ENCODE results near the gene PDK3. TPM values are rescaled to one million over a fixed set of nuclear protein-coding genes. Genes with fewer than 3 reads are reported as not detected.

The PDK3 gene
- total and polyA plus RNA-seq, 7 experiments from 2014 or later: 17.4 to 44.1 (median 28.7) TPM

DNA sequence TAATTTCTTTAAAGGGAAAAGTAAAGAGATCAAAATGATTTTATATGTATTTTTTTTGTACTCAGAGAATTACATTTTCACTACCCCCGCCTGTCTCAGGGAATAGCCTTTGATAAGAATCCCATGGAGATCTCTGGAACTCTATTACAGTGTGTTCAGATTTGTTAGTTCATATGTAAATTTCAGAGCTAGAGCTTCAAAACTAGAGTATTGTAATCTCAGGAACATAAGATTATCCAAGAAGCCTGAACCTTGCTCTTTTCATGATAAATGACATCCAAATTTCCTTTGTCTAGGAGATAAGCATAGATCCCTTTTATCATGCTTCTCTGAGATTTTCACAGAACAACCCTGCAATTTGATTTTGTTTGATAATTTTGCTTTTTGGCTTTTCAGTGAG is 82.9 kb downstream of the PDK3 start:
- Mint-ChIP-seq H3K27me3 (no peaks in the 10 kb centered on the region), H3K4me1 (peaks cover 0 to 5% (median 0%) of the 10 kb centered on the region in 7 donors), H3K36me3 (peaks cover 0 to 8% (median 4%) of the 10 kb centered on the region in 5 donors), H3K9me3 (no peaks in the 10 kb centered on the region), H3K4me3 (no peak overlapping the region), H3K27ac (no peak overlapping the region)
- Histone ChIP-seq H3K27me3 (ENCODE audit: control insufficient read depth in 2 of 2, insufficient read depth in 2 of 2, low read length in 2 of 2) (no peaks in the 10 kb centered on the region), H3K27ac (ENCODE audit: low read depth, low read length) (no peak overlapping the region), H3K4me1 (ENCODE audit: control insufficient read depth in 2 of 2, insufficient read depth in 2 of 2, low read length in 2 of 2) (no peaks in the 10 kb centered on the region), H3K36me3 (ENCODE audit: control insufficient read depth in 2 of 3, insufficient read depth in 3 of 3, low read length in 3 of 3) (no peaks in the 10 kb centered on the region), H3K4me3 (ENCODE audit: low read length) (no peak overlapping the region), H3K9me3 (ENCODE audit: control insufficient read depth in 2 of 3, low read length in 3 of 3) (no peaks in the 10 kb centered on the region)
- POLR2A ChIA-PET: no interaction called here
- ATAC-seq (no peak), DNase-seq (no peak)
- intact Hi-C loops (cut with micrococcal nuclease): no loop called here
- CTCF ChIA-PET: no interaction called here

GRCh38 chrX:24550166-24550565 is 85.1 kb downstream of the PDK3 start:
- Histone ChIP-seq H3K4me1 (ENCODE audit: control insufficient read depth in 2 of 2, insufficient read depth in 2 of 2, low read length in 2 of 2) (no peaks in the 10 kb centered on the region), H3K27me3 (ENCODE audit: control insufficient read depth in 2 of 2, insufficient read depth in 2 of 2, low read length in 2 of 2) (no peaks in the 10 kb centered on the region), H3K4me3 (ENCODE audit: low read length) (no peak overlapping the region), H3K36me3 (ENCODE audit: control insufficient read depth in 2 of 3, insufficient read depth in 3 of 3, low read length in 3 of 3) (no peaks in the 10 kb centered on the region), H3K9me3 (ENCODE audit: control insufficient read depth in 2 of 3, low read length in 3 of 3) (no peaks in the 10 kb centered on the region), H3K27ac (ENCODE audit: low read depth, low read length) (no peak overlapping the region)
- H3K9me3 Mint-ChIP-seq: peaks cover 0 to 2% (median 0%) of the 10 kb centered on the region in 11 donors
- no peaks in the 10 kb centered on the region for H3K27me3 Mint-ChIP-seq
- peaks cover 0 to 5% (median 0%) of the 10 kb centered on the region in 5 donors for H3K36me3 Mint-ChIP-seq
- H3K4me1 Mint-ChIP-seq: no peaks in the 10 kb centered on the region
- ATAC-seq (no peak), DNase-seq (no peak)
- CTCF ChIA-PET: no interaction called here
- peak overlapping the region in 1 of 9 donors; percentile 10 for H3K27ac Mint-ChIP-seq
- no peak overlapping the region for H3K4me3 Mint-ChIP-seq
- intact Hi-C loops (cut with micrococcal nuclease): no loop called here
- POLR2A ChIA-PET: no interaction called here

DNA sequence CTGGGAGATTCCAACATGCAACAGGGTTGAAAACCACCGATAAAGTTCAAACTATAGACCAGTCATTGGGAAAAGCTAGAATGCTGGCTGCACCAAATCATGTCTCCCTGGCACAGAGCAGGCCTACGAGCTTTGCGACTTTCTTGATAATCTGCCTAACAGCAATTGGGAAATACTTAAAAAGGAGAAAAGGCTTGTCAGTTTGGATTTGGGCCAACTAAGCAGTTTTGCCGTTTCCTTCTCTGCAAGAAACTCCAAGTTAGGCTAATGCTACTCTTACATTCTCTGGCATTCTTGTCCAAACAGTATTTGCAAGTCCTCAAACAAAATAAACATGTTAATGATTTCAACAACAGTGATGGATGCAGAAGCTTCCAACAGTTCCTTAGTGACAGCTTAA is 87.9 kb downstream of the PDK3 start:
- POLR2A ChIA-PET: no interaction called here
- Histone ChIP-seq H3K9me3 (ENCODE audit: control insufficient read depth in 2 of 3, low read length in 3 of 3) (no peaks in the 10 kb centered on the region), H3K27ac (ENCODE audit: low read depth, low read length) (no peak overlapping the region), H3K4me3 (ENCODE audit: low read length) (no peak overlapping the region), H3K27me3 (ENCODE audit: control insufficient read depth in 2 of 2, insufficient read depth in 2 of 2, low read length in 2 of 2) (no peaks in the 10 kb centered on the region), H3K4me1 (ENCODE audit: control insufficient read depth in 2 of 2, insufficient read depth in 2 of 2, low read length in 2 of 2) (no peaks in the 10 kb centered on the region), H3K36me3 (ENCODE audit: control insufficient read depth in 2 of 3, insufficient read depth in 3 of 3, low read length in 3 of 3) (no peaks in the 10 kb centered on the region)
- Mint-ChIP-seq H3K4me3 (no peak overlapping the region), H3K9me3 (peaks cover 0 to 2% (median 0%) of the 10 kb centered on the region in 11 donors), H3K4me1 (no peaks in the 10 kb centered on the region), H3K27ac (no peak overlapping the region), H3K36me3 (no peaks in the 10 kb centered on the region), H3K27me3 (no peaks in the 10 kb centered on the region)
- no peak for DNase-seq
- CTCF ChIA-PET: no interaction called here
- no peak for ATAC-seq
- intact Hi-C loops (cut with micrococcal nuclease): no loop called here

DNA sequence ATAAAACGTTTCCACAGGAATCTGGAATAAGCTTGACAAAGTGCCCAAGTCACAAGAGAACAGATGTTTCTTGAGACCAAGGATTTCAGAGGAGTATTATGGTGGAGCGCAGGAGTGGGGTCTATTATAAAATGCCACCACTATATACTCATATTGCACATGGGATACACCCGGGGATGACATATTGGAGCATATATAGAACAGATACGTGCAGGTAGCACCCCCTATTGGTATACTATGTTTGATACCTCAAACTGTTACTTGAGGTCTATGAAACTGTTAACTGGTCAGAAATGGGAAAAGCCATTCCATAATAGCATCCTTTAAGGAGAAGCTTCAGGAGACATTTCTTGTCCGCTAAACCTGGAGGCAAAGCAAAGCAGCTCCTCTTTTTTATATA is 96.0 kb downstream of the PDK3 start:
- H3K4me3 Mint-ChIP-seq: no peak overlapping the region
- no peak overlapping the region for H3K27ac ChIP-seq (ENCODE audit: low read depth, low read length)
- no peaks in the 10 kb centered on the region for H3K4me1 Mint-ChIP-seq
- no peak overlapping the region for H3K4me3 ChIP-seq (ENCODE audit: low read length)
- no peak overlapping the region for H3K27ac Mint-ChIP-seq
- no peaks in the 10 kb centered on the region for H3K4me1 ChIP-seq (ENCODE audit: control insufficient read depth in 2 of 2, insufficient read depth in 2 of 2, low read length in 2 of 2)
- intact Hi-C loops (cut with micrococcal nuclease): loop anchor here in 1 of 2 donors (1.0 kb wide), 1 partner anchor 166 kb away; no protein-coding TSS in a partner anchor
- POLR2A ChIA-PET: no interaction called here
- no peaks in the 10 kb centered on the region for H3K36me3 Mint-ChIP-seq
- DNase-seq (no peak), ATAC-seq (no peak)
- CTCF ChIA-PET: no interaction called here
- H3K9me3 ChIP-seq (ENCODE audit: control insufficient read depth in 2 of 3, low read length in 3 of 3): no peaks in the 10 kb centered on the region
- H3K27me3 Mint-ChIP-seq: no peaks in the 10 kb centered on the region
- no peaks in the 10 kb centered on the region for H3K27me3 ChIP-seq (ENCODE audit: control insufficient read depth in 2 of 2, insufficient read depth in 2 of 2, low read length in 2 of 2)
- no peaks in the 10 kb centered on the region for H3K36me3 ChIP-seq (ENCODE audit: control insufficient read depth in 2 of 3, insufficient read depth in 3 of 3, low read length in 3 of 3)
- peaks cover 0 to 2% (median 0%) of the 10 kb centered on the region in 11 donors for H3K9me3 Mint-ChIP-seq

DNA sequence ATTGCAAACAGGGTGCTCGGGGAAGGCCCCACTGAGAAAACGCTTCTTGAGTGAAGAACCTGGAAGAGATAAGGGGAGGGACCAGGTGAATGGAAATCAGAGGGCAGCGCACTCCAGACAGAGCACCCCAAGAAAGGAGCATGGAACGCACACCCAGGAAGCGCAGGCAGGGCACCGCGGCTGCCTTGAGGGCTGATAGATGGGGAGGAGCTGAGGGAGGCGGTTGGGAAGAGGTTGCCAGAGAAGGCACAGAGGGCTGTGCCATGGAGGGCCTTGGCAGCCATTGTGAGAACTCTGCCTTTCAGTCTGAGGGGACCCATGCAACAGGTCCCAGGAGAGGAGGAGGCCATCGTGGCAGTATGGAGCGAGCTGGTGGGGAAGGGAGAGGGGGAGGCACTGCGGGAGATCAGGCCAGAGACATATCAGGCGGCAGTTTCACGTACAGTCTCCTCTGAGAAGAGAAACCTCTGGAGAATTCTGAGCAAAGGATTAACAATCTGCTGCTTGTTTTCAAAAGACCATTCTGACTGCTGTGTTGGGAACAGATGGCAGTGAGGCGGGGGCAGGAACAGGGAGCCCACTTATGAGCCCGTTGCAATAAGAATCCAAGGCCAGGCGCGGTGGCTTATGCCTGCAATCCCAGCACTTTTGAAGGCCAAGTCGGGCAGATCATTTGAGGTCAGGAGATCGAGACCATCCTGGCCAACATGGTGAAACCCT is 98.4 kb downstream of the PDK3 start:
- Mint-ChIP-seq H3K36me3 (no peaks in the 10 kb centered on the region), H3K27me3 (no peaks in the 10 kb centered on the region), H3K27ac (no peak overlapping the region), H3K9me3 (peaks cover 0 to 2% (median 0%) of the 10 kb centered on the region in 11 donors), H3K4me1 (no peaks in the 10 kb centered on the region), H3K4me3 (no peak overlapping the region)
- ChIA-PET CTCF (no interaction called here), POLR2A (no interaction called here)
- H3K4me3 ChIP-seq (ENCODE audit: low read length): no peak overlapping the region
- no peak for DNase-seq
- H3K36me3 ChIP-seq (ENCODE audit: control insufficient read depth in 2 of 3, insufficient read depth in 3 of 3, low read length in 3 of 3): no peaks in the 10 kb centered on the region
- intact Hi-C loops (cut with micrococcal nuclease): no loop called here
- no peak overlapping the region for H3K27ac ChIP-seq (ENCODE audit: low read depth, low read length)
- ATAC-seq: no peak
- H3K27me3 ChIP-seq (ENCODE audit: control insufficient read depth in 2 of 2, insufficient read depth in 2 of 2, low read length in 2 of 2): no peaks in the 10 kb centered on the region
- no peaks in the 10 kb centered on the region for H3K4me1 ChIP-seq (ENCODE audit: control insufficient read depth in 2 of 2, insufficient read depth in 2 of 2, low read length in 2 of 2)
- no peaks in the 10 kb centered on the region for H3K9me3 ChIP-seq (ENCODE audit: control insufficient read depth in 2 of 3, low read length in 3 of 3)

DNA sequence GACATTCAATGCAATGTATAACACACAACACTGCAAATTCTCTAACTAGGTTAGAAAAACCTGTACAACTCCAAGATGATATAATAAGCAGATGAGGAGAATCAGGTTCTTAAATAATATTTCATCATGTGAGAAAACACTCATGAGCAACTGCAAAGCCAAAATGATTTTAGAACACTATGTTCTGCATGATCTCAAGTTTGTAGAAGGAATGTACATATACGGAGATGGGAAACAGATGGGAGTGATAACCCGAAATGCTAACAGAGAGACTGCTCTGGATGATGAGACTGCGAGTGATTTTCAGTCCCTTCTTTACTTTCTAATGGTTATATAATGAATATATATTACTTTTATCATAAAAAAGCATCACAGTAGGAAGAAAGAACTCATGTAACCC is 101.2 kb downstream of the PDK3 start:
- Mint-ChIP-seq H3K9me3 (peaks cover 0 to 2% (median 0%) of the 10 kb centered on the region in 11 donors), H3K4me1 (no peaks in the 10 kb centered on the region), H3K27me3 (peaks cover 0 to 4% (median 0%) of the 10 kb centered on the region in 5 donors), H3K4me3 (no peak overlapping the region), H3K36me3 (no peaks in the 10 kb centered on the region), H3K27ac (no peak overlapping the region)
- Histone ChIP-seq H3K27ac (ENCODE audit: low read depth, low read length) (no peak overlapping the region), H3K36me3 (ENCODE audit: control insufficient read depth in 2 of 3, insufficient read depth in 3 of 3, low read length in 3 of 3) (no peaks in the 10 kb centered on the region), H3K9me3 (ENCODE audit: control insufficient read depth in 2 of 3, low read length in 3 of 3) (no peaks in the 10 kb centered on the region), H3K4me3 (ENCODE audit: low read length) (no peak overlapping the region), H3K4me1 (ENCODE audit: control insufficient read depth in 2 of 2, insufficient read depth in 2 of 2, low read length in 2 of 2) (no peaks in the 10 kb centered on the region), H3K27me3 (ENCODE audit: control insufficient read depth in 2 of 2, insufficient read depth in 2 of 2, low read length in 2 of 2) (no peaks in the 10 kb centered on the region)
- ATAC-seq: no peak
- ChIA-PET POLR2A (no interaction called here), CTCF (no interaction called here)
- intact Hi-C loops (cut with micrococcal nuclease): no loop called here
- no peak for DNase-seq

- Histone ChIP-seq H3K36me3 (ENCODE audit: control insufficient read depth in 2 of 3, insufficient read depth in 3 of 3, low read length in 3 of 3) (no peaks in the 10 kb centered on the region), H3K4me1 (ENCODE audit: control insufficient read depth in 2 of 2, insufficient read depth in 2 of 2, low read length in 2 of 2) (no peaks in the 10 kb centered on the region), H3K4me3 (ENCODE audit: low read length) (no peak overlapping the region), H3K27ac (ENCODE audit: low read depth, low read length) (no peak overlapping the region), H3K9me3 (ENCODE audit: control insufficient read depth in 2 of 3, low read length in 3 of 3) (no peaks in the 10 kb centered on the region), H3K27me3 (ENCODE audit: control insufficient read depth in 2 of 2, insufficient read depth in 2 of 2, low read length in 2 of 2) (no peaks in the 10 kb centered on the region)
- H3K9me3 Mint-ChIP-seq: peaks cover 0 to 2% (median 0%) of the 10 kb centered on the region in 11 donors
- CTCF ChIA-PET: no interaction called here
- POLR2A ChIA-PET: no interaction called here
- no peaks in the 10 kb centered on the region for H3K4me1 Mint-ChIP-seq
- H3K4me3 Mint-ChIP-seq: no peak overlapping the region
- no peak overlapping the region for H3K27ac Mint-ChIP-seq
- intact Hi-C loops (cut with micrococcal nuclease): no loop called here
- H3K36me3 Mint-ChIP-seq: no peaks in the 10 kb centered on the region
- ATAC-seq (no peak), DNase-seq (no peak)
- H3K27me3 Mint-ChIP-seq: peaks cover 0 to 4% (median 0%) of the 10 kb centered on the region in 5 donors
Observed at GRCh38 chrX:24567169-24567568, 102.1 kb downstream of the PDK3 start.

Data from naive thymus-derived CD4-positive, alpha-beta T cell (primary cell).